H1 (cell line): ENCODE results near the gene KCP. TPM values are rescaled to one million over a fixed set of nuclear protein-coding genes. Genes with fewer than 3 reads are reported as not detected.

Experiments used
- CTCF ChIA-PET: fragments of 300-600 bp; sonication (Branson Sonifier 250); formaldehyde crosslinking; loops from one replicate; lab custom pipeline; 2021; ENCODE audit not compliant: partially characterized antibody; lab: Charles Lee
- POLR2A ChIA-PET: fragments of 300-600 bp; sonication (Branson Sonifier 250); formaldehyde crosslinking; loops from one replicate; lab custom pipeline; 2021; ENCODE audit warnings: inconsistent platforms; ENCODE audit not compliant: partially characterized antibody; lab: Charles Lee
- DNase-seq, 2 experiments: peaks; one replicate each; pipeline versions ENCODE4 v3.0.0 to v3.0.0-alpha.2; 2010 to 2022; ENCODE audit warnings: low spot score in 2 of 2, low read depth in 1 of 2, mixed read lengths in 1 of 2
- FAIRE-seq: peaks from 2 replicates; lab custom pipeline; 2011; peaks lifted over from hg19 to GRCh38; lab: Jason Lieb, UNC
- H2AFZ ChIP-seq: 2 replicates; pipeline ENCODE4 v1.8.1; 2012; ENCODE audit warnings: low read length, inconsistent platforms
- H2AK5ac ChIP-seq: 2 replicates; pipeline ENCODE4 v1.6.1; 2013; ENCODE audit warnings: low read depth, low read length
- H2BK120ac ChIP-seq: replicated peaks from 2 replicates; pipeline ENCODE3; 2013; ENCODE audit warnings: low read depth, low read length, inconsistent platforms
- H2BK12ac ChIP-seq: 2 replicates; pipeline ENCODE4 v1.6.1; 2013; ENCODE audit warnings: low read depth, low read length
- H2BK15ac ChIP-seq: 2 replicates; pipeline ENCODE4 v1.6.1; 2013; ENCODE audit warnings: low read length
- H2BK20ac ChIP-seq: 2 replicates; pipeline ENCODE4 v1.6.1; 2013; ENCODE audit warnings: low read length
- H2BK5ac ChIP-seq: 2 replicates; pipeline ENCODE4 v1.6.1; 2013; ENCODE audit warnings: low read depth, low read length
- H3K14ac ChIP-seq: 2 replicates; pipeline ENCODE4 v1.6.1; 2013; ENCODE audit warnings: inconsistent platforms; ENCODE audit not compliant: insufficient read length
- H3K18ac ChIP-seq: 2 replicates; pipeline ENCODE4 v1.6.1; 2013; ENCODE audit warnings: low read length; ENCODE audit errors: extremely low read depth
- H3K23ac ChIP-seq: 2 replicates; pipeline ENCODE4 v1.6.1; 2013; ENCODE audit warnings: inconsistent platforms; ENCODE audit not compliant: insufficient read length
- H3K23me2 ChIP-seq: 2 replicates; pipeline ENCODE4 v1.6.1; 2013; ENCODE audit warnings: low read depth, low read length
- H3K27ac ChIP-seq: 2 replicates; pipeline ENCODE4 v1.6.1; 2011; ENCODE audit warnings: low read depth, low read length, inconsistent platforms
- H3K27me3 ChIP-seq, 4 experiments: replicated peaks in 1 of 4; 1 replicate in 1 of 4; 2 replicates in 3 of 4; pipeline versions ENCODE4 v1.6.1 to v1.8.1; 2011 to 2013; ENCODE audit warnings: low read length in 3 of 4, mild to moderate bottlenecking in 3 of 4, inconsistent platforms in 2 of 4, mixed read lengths in 2 of 4, moderate library complexity in 1 of 4; ENCODE audit not compliant: control insufficient read depth in 3 of 4, insufficient read depth in 3 of 4; ENCODE audit errors: extremely low read depth in 1 of 4
- H3K36me3 ChIP-seq, 4 experiments: 2 replicates each; pipeline versions ENCODE4 v1.6.1 to v1.8.1; 2011 to 2013; ENCODE audit warnings: mild to moderate bottlenecking in 4 of 4, low read length in 3 of 4, moderate library complexity in 2 of 4, control low read depth in 1 of 4, inconsistent platforms in 1 of 4; ENCODE audit not compliant: insufficient read depth in 4 of 4, control insufficient read depth in 2 of 4
- H3K4ac ChIP-seq: replicated peaks from 2 replicates; pipeline ENCODE3; 2013; ENCODE audit warnings: low read length, low read depth, mixed read lengths, inconsistent platforms; ENCODE audit not compliant: insufficient read length
- H3K4me1 ChIP-seq, 4 experiments: replicated peaks in 1 of 4; 1 replicate in 1 of 4; 2 replicates in 3 of 4; pipeline versions ENCODE4 v1.6.1 to v1.8.1; 2011 to 2013; ENCODE audit warnings: low read length in 3 of 4, inconsistent platforms in 2 of 4, mixed read lengths in 1 of 4; ENCODE audit not compliant: insufficient read depth in 4 of 4, control insufficient read depth in 3 of 4
- H3K4me2 ChIP-seq, 2 experiments: 2 replicates each; pipeline versions ENCODE4 v1.6.1 to v1.8.1; 2011 to 2013; ENCODE audit warnings: low read depth in 2 of 2, low read length in 2 of 2, control low read depth in 1 of 2, inconsistent platforms in 1 of 2, mild to moderate bottlenecking in 1 of 2; ENCODE audit not compliant: insufficient read depth in 1 of 2
- H3K4me3 ChIP-seq, 4 experiments: fragments of 200-600, 300-600 bp in 1 of 4; sonication (generic), shearing (Covaris generic), sonication (Bioruptor Twin) in 1 of 4; 2 replicates each; pipeline versions ENCODE4 v1.5.1 to v1.8.1; 2011 to 2016; ENCODE audit warnings: low read length in 4 of 4, low read depth in 3 of 4, control low read depth in 2 of 4, inconsistent platforms in 2 of 4, mild to moderate bottlenecking in 2 of 4, mixed read lengths in 1 of 4, moderate library complexity in 1 of 4; ENCODE audit not compliant: insufficient read depth in 2 of 4; ENCODE audit errors: extremely low read depth in 1 of 4
- H3K56ac ChIP-seq: replicated peaks from 2 replicates; pipeline ENCODE3; 2013; ENCODE audit warnings: low read depth, mild to moderate bottlenecking, mixed read lengths, low read length, inconsistent platforms; ENCODE audit not compliant: insufficient read length
- H3K79me1 ChIP-seq: 2 replicates; pipeline ENCODE4 v1.6.1; 2013; ENCODE audit warnings: low read depth, low read length, control low read depth
- H3K79me2 ChIP-seq, 2 experiments: 2 replicates each; pipeline versions ENCODE4 v1.6.1 to v1.8.1; 2012 to 2013; ENCODE audit warnings: low read length in 2 of 2, mild to moderate bottlenecking in 2 of 2, inconsistent platforms in 1 of 2; ENCODE audit not compliant: insufficient read depth in 2 of 2, control insufficient read depth in 1 of 2
- H3K9ac ChIP-seq, 4 experiments: replicated peaks in 1 of 4; 1 replicate in 1 of 4; 2 replicates in 3 of 4; pipeline versions ENCODE4 v1.6.1 to v1.8.1; 2011 to 2013; ENCODE audit warnings: low read depth in 3 of 4, low read length in 3 of 4, control low read depth in 2 of 4, mild to moderate bottlenecking in 2 of 4, moderate library complexity in 2 of 4, inconsistent platforms in 1 of 4; ENCODE audit errors: extremely low read depth in 1 of 4
- H3K9me3 ChIP-seq, 2 experiments: 2 replicates each; pipeline versions ENCODE4 v1.6.1 to v1.8.1; 2012 to 2013; ENCODE audit warnings: mild to moderate bottlenecking in 2 of 2, moderate library complexity in 2 of 2, control low read depth in 1 of 2, inconsistent platforms in 1 of 2, low read depth in 1 of 2, low read length in 1 of 2, mixed read lengths in 1 of 2; ENCODE audit not compliant: insufficient read depth in 2 of 2
- H4K20me1 ChIP-seq, 2 experiments: replicated peaks in 1 of 2; 2 replicates each; pipeline versions ENCODE3 to v1.8.1; 2011 to 2013; ENCODE audit warnings: inconsistent platforms in 2 of 2, low read length in 2 of 2, mild to moderate bottlenecking in 1 of 2; ENCODE audit not compliant: insufficient read depth in 2 of 2, control insufficient read depth in 1 of 2
- H4K5ac ChIP-seq: 2 replicates; pipeline ENCODE4 v1.6.1; 2013; ENCODE audit warnings: low read length, low read depth, mixed read lengths, inconsistent platforms; ENCODE audit not compliant: insufficient read length
- H4K8ac ChIP-seq: 2 replicates; pipeline ENCODE4 v1.8.0; 2013; ENCODE audit warnings: mild to moderate bottlenecking, moderate library complexity, low read length, inconsistent platforms; ENCODE audit not compliant: insufficient read depth; ENCODE audit errors: extremely low read depth
- H4K91ac ChIP-seq: replicated peaks from 2 replicates; pipeline ENCODE3; 2013; ENCODE audit warnings: low read length, mixed read lengths, inconsistent platforms; ENCODE audit not compliant: insufficient read length
- CTBP2 ChIP-seq: IDR thresholded peaks from 2 replicates; pipeline ENCODE4 v1.7.0; 2011; ENCODE audit warnings: borderline replicate concordance, mild to moderate bottlenecking, moderate library complexity, mixed read lengths, low read length; ENCODE audit not compliant: insufficient read depth, insufficient read length
- FOSL1 ChIP-seq: IDR thresholded peaks from 2 replicates; pipeline ENCODE4 v1.6.1; 2011; ENCODE audit warnings: mild to moderate bottlenecking, low read depth, low read length, moderate library complexity; ENCODE audit not compliant: insufficient read depth
- GABPA ChIP-seq: IDR thresholded peaks from 2 replicates; pipeline ENCODE4 v1.6.1; 2011; ENCODE audit warnings: mild to moderate bottlenecking, low read length, moderate library complexity, borderline replicate concordance; ENCODE audit not compliant: insufficient read depth
- GTF2F1 ChIP-seq: IDR thresholded peaks from 2 replicates; pipeline ENCODE4 v1.6.1; 2012; ENCODE audit warnings: low read depth, low read length, improper control_type of control experiment, borderline replicate concordance
- JUND ChIP-seq: IDR thresholded peaks from 2 replicates; pipeline ENCODE4 v1.6.1; 2011; ENCODE audit warnings: mild to moderate bottlenecking, improper control_type of control experiment, low read length
- MAX ChIP-seq: IDR thresholded peaks from 2 replicates; pipeline ENCODE4 v1.6.1; 2012; ENCODE audit warnings: inconsistent platforms
- NRF1 ChIP-seq: IDR thresholded peaks from 2 replicates; pipeline ENCODE4 v1.6.1; 2011; ENCODE audit warnings: mild to moderate bottlenecking, low read depth, low read length, improper control_type of control experiment
- PHF8 ChIP-seq: fragments of 200-600 bp; sonication (generic); conservative IDR thresholded peaks from 2 replicates; pipeline ENCODE4 v1.7.1; 2012; ENCODE audit warnings: low read depth, mild to moderate bottlenecking, inconsistent platforms, low read length, moderate library complexity
- POU5F1 ChIP-seq: IDR thresholded peaks from 2 replicates; pipeline ENCODE4 v1.6.1; 2011; ENCODE audit warnings: low read depth, mild to moderate bottlenecking, low read length, moderate library complexity
- RNF2 ChIP-seq: fragments of 200-900, 300-1000 bp; sonication (generic); IDR thresholded peaks from 2 replicates; pipeline ENCODE4 v1.7.1; 2016; ENCODE audit warnings: borderline replicate concordance, low read depth, mild to moderate bottlenecking, antibody characterized with exemption, low read length; ENCODE audit not compliant: poor library complexity, severe bottlenecking; ENCODE audit errors: missing control alignments
- SUZ12 ChIP-seq: fragments of 200-600 bp; sonication (generic); IDR thresholded peaks from 2 replicates; pipeline ENCODE4 v1.6.1; 2012; ENCODE audit warnings: mild to moderate bottlenecking, inconsistent platforms, low read length, moderate library complexity, mixed read lengths
- TAF7 ChIP-seq: optimal IDR thresholded peaks from 2 replicates; pipeline ENCODE3; 2011; ENCODE audit warnings: low read depth, mild to moderate bottlenecking, inconsistent platforms, low read length, moderate library complexity, borderline replicate concordance
- YY1 ChIP-seq: IDR thresholded peaks from 2 replicates; pipeline ENCODE4 v1.6.1; 2011; ENCODE audit warnings: low read depth, mild to moderate bottlenecking, low read length
- WGBS, 2 experiments: shearing (Covaris generic) in 1 of 2; methylation state at CpG; one replicate each; pipeline versions ENCODE4 v1.1.6 to v1.1.7; 2013 to 2015; ENCODE audit warnings: low lambda C conversion rate in 2 of 2, mixed read lengths in 2 of 2, inconsistent platforms in 1 of 2, low coverage in 1 of 2, missing lambda C conversion rate in 1 of 2; ENCODE audit not compliant: insufficient replicate concordance in 2 of 2, insufficient coverage in 1 of 2, insufficient read length in 1 of 2; ENCODE audit errors: extremely low coverage in 1 of 2, missing lambda C conversion rate in 1 of 2; 5-methylcytosine and 5-hydroxymethylcytosine counted together
- polyA plus RNA-seq, 7 experiments: library from polyadenylated mRNA; depleted of rRNA in 3 of 7; stranded (reverse) in 5 of 7; unstranded in 2 of 7; fragments of >200 nt in 5 of 7; fragments of 200-250 nt in 2 of 7; gene quantifications; 1 replicate in 5 of 7; 2 replicates in 1 of 7; 4 replicates in 1 of 7; pipeline versions ENCODE4 v1.2.1 to v1.2.3, GENCODE V29; 2011 to 2013; ENCODE audit warnings: missing spikeins in 2 of 7, mixed read lengths in 2 of 7
- total RNA-seq: library from RNA; stranded (reverse); fragmentation: NEBNext Ultra II Directional; extraction: Animal tissue kit (Norgen Biotek cat#: 25700); gene quantifications from 2 replicates; pipeline ENCODE4 v1.2.1, GENCODE V29; 2021

Gene KCP
- total and polyA plus RNA-seq, 2 of the 8 experiments (the other 6 are each of a cell fraction or from before 2014, with no cell fraction given): 1.3 to 2.0 TPM

DNA sequence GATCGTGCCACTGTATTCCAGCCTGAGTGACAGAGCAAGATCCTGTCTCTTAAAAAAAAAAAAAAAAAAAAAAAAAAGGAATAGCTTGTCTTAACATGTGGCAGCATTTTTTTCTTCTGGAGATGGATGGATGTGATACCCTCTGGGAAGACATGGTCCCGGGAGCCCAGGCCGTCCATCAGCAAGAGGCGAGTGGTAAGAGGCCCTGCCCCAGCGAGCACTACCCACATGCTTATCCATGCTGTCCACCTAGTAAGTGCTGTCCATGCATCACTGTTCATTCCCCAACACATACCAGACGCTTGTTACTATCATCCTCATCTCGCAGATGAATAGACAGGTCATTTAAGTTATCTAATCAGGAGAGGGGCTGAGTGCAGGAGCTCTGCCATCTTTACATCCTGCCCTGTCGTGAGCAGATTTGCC is 35.0 kb downstream of the KCP start:
- POLR2A ChIA-PET: interaction anchor here (0.6 to 1.6 kb wide), 4 partner anchors 25 to 214 kb away, joined by 3 to 5 read pairs (median 4); no protein-coding TSS in a partner anchor
- no peak overlapping the region for H2BK12ac ChIP-seq
- TF ChIP-seq GABPA (no peak), POU5F1 (no peak), SUZ12 (no peak), GTF2F1 (no peak), FOSL1 (no peak), CTBP2 (no peak), NRF1 (no peak), RNF2 (no peak), YY1 (no peak), JUND (no peak), MAX (no peak), PHF8 (no peak), TAF7 (no peak)

More for the DNA sequence above, 35.0 kb downstream of the KCP start:
- H3K9ac ChIP-seq: no peak overlapping the region; a peak in 1 of 7 replicates
- H3K23ac ChIP-seq: no peak overlapping the region
- H3K4ac ChIP-seq: no peak overlapping the region
- no peak for DNase-seq
- H2AK5ac ChIP-seq: no peak overlapping the region
- H3K79me2 ChIP-seq: no peaks in the 10 kb centered on the region
- no peak overlapping the region for H3K14ac ChIP-seq
- no peak for FAIRE-seq
- H2BK20ac ChIP-seq: no peak overlapping the region
- no peak overlapping the region for H3K4me3 ChIP-seq
- no peak overlapping the region for H2BK15ac ChIP-seq
- H3K18ac ChIP-seq: no peak overlapping the region
- H3K56ac ChIP-seq: no peak overlapping the region
- no peak overlapping the region for H4K91ac ChIP-seq
- H2BK120ac ChIP-seq: no peak overlapping the region
- no peak overlapping the region for H2AFZ ChIP-seq
- H3K23me2 ChIP-seq: peaks cover 2% of the 10 kb centered on the region; the same call in 1 of the 2 replicates
- CTCF ChIA-PET: interaction anchor here (0.6 to 7.2 kb wide), 7 partner anchors 9 to 896 kb away, joined by 3 to 68 read pairs (median 4); partner anchors contain the start of gene ATP6V1F
- H3K36me3 ChIP-seq: no peaks in the 10 kb centered on the region
- 85% methylated on average over 8 of the region's 8 CpGs; no CpG with 5 or more reads in 1 of the 2 experiments for WGBS, 2 experiments
- no peaks in the 10 kb centered on the region for H4K20me1 ChIP-seq
- H3K9me3 ChIP-seq: no peaks in the 10 kb centered on the region
- peaks cover 0 to 7% (median 5%) of the 10 kb centered on the region in 4 experiments; a peak in 3 of 7 replicates for H3K4me1 ChIP-seq
- H3K27ac ChIP-seq: no peak overlapping the region
- H4K8ac ChIP-seq: no peak overlapping the region
- no peak overlapping the region for H3K4me2 ChIP-seq
- H3K27me3 ChIP-seq: peaks cover 0 to 13% (median 10%) of the 10 kb centered on the region in 4 experiments; a peak in 6 of 7 replicates
- no peak overlapping the region for H2BK5ac ChIP-seq
- no peaks in the 10 kb centered on the region; the same call in 1 of the 2 replicates for H3K79me1 ChIP-seq
- no peak overlapping the region for H4K5ac ChIP-seq
